HL-60 (cell line): ENCODE results near the gene IGFBP6.

Experiments
- DNase-seq, 2 experiments: peaks; one replicate each; pipeline ENCODE4 v3.0.0-alpha.2; 2010 to 2020; ENCODE audit warnings: low read depth in 1 of 2, low spot score in 1 of 2
- H3K27ac ChIP-seq: fragments of 250-450 bp; sonication (Bioruptor Pico); replicated peaks from 2 replicates; pipeline ENCODE4 v1.5.1; 2020; ENCODE audit warnings: mild to moderate bottlenecking, moderate library complexity
- H3K27me3 ChIP-seq: fragments of 250-450 bp; sonication (Bioruptor Pico); 2 replicates; pipeline ENCODE4 v1.5.1; 2021; ENCODE audit warnings: mild to moderate bottlenecking, moderate library complexity; ENCODE audit not compliant: insufficient read depth, poor library complexity, severe bottlenecking
- H3K4me3 ChIP-seq: replicated peaks from 2 replicates; pipeline ENCODE4 v1.5.1; 2011; ENCODE audit warnings: mild to moderate bottlenecking, control low read depth, low read length; ENCODE audit not compliant: insufficient read depth
- GABPA ChIP-seq: IDR thresholded peaks from 2 replicates; pipeline ENCODE4 v1.6.1; 2012; ENCODE audit warnings: low read depth
- POLR2AphosphoS5 ChIP-seq: IDR thresholded peaks from 2 replicates; pipeline ENCODE4 v1.6.1; 2012; ENCODE audit warnings: low read depth
- REST ChIP-seq: IDR thresholded peaks from 2 replicates; pipeline ENCODE4 v1.6.1; 2012; ENCODE audit warnings: low read depth; ENCODE audit not compliant: insufficient replicate concordance
- SPI1 ChIP-seq: IDR thresholded peaks from 2 replicates; pipeline ENCODE4 v1.6.1; 2012; ENCODE audit warnings: low read depth, mild to moderate bottlenecking, borderline replicate concordance
- TF ChIP-seq, protein P1 (sequence below): IDR thresholded peaks from one replicate; pipeline ENCODE4 v1.5.1; 2011; ENCODE audit warnings: low read length, control low read depth, inconsistent platforms; ENCODE audit not compliant: insufficient read depth

Gene IGFBP6

DNA sequence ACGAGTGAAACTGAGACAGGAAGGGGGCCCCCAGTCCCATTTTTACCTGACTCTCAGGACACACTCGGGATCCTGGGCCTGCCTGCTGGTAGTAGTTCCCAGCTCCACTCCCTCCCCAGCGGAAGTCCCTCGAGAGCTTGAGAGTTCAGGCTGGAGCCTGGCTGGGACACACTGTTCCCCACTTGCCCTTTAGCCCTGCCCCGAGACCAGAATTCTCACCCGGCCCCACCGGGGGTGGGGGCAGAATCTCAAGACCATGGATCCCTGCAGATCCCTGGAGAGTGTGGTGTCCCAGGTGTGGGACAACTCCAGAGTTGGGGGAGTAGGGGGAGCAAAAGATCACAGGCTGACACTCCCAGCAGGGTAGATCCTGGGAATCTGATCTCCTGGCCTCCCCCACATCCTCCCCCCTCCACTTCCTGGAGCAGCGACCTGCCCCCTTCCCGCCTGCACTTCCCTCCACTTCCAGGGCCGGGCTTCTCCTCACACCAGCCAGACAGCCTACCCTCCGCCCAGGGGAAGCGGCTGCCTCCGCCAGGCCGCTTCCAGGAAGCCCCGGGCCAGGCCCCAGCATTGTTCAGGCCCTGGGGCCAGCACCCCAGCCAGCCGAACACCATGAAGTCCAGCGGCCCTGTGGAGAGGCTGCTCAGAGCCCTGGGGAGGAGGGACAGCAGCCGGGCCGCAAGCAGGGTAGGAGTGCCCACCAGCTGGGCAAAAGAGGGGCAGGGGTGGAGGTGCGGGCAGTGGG, 47.7 kb upstream of the IGFBP6 start, which contains the start of gene TNS2:
Gene TNS2 (plus strand): TSS at position 495 of the 748 bp plus-strand sequence. CDS start 121 bp downstream, at position 616.
- TF ChIP-seq SPI1, result no peak
- TF ChIP-seq, protein P1, sequence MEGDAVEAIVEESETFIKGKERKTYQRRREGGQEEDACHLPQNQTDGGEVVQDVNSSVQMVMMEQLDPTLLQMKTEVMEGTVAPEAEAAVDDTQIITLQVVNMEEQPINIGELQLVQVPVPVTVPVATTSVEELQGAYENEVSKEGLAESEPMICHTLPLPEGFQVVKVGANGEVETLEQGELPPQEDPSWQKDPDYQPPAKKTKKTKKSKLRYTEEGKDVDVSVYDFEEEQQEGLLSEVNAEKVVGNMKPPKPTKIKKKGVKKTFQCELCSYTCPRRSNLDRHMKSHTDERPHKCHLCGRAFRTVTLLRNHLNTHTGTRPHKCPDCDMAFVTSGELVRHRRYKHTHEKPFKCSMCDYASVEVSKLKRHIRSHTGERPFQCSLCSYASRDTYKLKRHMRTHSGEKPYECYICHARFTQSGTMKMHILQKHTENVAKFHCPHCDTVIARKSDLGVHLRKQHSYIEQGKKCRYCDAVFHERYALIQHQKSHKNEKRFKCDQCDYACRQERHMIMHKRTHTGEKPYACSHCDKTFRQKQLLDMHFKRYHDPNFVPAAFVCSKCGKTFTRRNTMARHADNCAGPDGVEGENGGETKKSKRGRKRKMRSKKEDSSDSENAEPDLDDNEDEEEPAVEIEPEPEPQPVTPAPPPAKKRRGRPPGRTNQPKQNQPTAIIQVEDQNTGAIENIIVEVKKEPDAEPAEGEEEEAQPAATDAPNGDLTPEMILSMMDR, result no peak
- TF ChIP-seq GABPA, result no peak
- no peak for TF ChIP-seq REST
- TF ChIP-seq POLR2AphosphoS5, result no peak
- Histone ChIP-seq H3K4me3 (no peak within 1 kb of the TSS), H3K27ac (no peak within 1 kb of the TSS), H3K27me3 (peaks cover 2% of the 10 kb centered on the region)
- no peak for DNase-seq

DNA sequence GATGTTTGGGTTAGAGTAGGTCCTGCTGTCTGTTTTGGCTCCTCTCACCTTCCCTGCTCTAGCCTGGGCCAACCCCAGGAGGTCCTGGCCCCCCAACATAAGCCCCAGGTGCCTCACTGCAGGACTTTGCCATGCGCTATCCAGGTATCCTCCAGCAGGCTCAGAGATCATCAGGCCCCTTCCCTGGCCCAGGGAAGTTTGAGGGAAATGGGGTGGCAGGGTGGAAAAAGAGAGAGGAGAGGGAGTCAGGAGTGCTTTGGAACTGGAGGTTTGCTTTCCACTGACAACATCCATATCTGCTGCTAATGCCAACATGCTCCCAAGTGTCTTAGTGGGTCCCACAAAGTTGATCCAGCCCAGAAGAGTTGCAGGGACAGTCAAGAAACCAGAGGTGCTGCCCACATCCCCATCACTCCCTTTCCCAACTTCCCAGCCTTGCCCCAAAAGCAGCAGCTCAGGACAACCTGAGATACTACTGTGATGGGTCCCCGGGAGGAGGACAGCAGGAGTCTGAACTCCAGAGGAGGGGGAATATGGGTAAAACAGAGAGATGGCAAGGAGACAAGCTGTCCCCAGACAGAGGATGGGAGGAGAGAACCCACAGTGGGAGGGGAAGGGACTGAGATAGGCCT, 46.9 kb upstream of the IGFBP6 start:
- TF ChIP-seq POLR2AphosphoS5, result no peak
- TF ChIP-seq SPI1, result no peak
- TF ChIP-seq REST, result no peak
- TF ChIP-seq GABPA, result no peak
- TF ChIP-seq, protein P1, result no peak
- peaks cover 2% of the 10 kb centered on the region for H3K27me3 ChIP-seq
- no peak overlapping the region for H3K27ac ChIP-seq
- H3K4me3 ChIP-seq, result no peak overlapping the region
- DNase-seq, result no peak

DNA sequence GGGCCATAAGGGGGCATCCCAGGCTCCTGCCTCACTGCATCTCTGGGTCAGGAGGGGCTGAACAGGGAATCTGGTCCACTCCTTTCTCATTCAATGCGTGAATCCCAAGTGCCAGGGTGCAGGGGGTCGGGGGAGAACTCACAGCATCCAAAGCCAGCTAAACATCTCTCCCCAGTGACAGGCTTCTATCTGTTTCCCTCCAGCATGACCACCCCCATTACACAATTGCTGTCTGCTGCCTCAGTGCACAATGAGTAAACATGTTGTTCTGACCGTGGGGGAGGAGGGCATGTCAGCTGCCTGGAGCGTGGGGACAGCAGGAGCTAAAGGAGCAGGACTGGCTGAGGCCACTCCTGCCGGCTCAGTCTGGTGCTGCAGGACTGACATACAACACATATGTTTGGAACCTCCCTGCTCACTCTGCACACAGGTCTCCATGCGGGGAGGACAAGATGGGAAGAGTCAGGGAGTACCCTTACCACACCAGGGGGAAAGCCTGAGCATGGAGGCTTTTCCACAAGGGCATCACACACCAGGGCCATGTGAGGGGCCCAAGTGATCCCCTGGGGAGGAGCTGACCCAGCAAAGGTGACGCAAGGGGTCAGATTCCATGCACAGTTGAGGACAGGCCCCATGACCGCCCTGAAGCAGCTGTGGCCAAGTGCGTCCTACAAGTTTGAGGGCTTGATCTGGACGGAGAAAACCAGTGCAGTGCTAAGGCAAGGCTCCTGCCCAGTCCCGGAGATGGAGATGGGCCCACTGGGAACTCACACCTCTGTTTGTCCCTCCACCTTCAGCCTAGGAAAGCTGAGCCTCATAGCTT, 46.2 kb upstream of the IGFBP6 start:
- H3K27ac ChIP-seq, result no peak overlapping the region
- H3K27me3 ChIP-seq, result peaks cover 2% of the 10 kb centered on the region
- H3K4me3 ChIP-seq, result no peak overlapping the region
- DNase-seq, result no peak
- TF ChIP-seq GABPA, result no peak
- TF ChIP-seq, protein P1, result no peak
- TF ChIP-seq POLR2AphosphoS5, result no peak
- no peak for TF ChIP-seq REST
- TF ChIP-seq SPI1, result no peak
